ENCODE measurements around the gene CSNK1G2. TPM values are rescaled to one million over a fixed set of nuclear protein-coding genes. Genes with fewer than 3 reads are reported as not detected.

The CSNK1G2 gene
- total RNA-seq, 2 donors from 2014 or later = 35.3 to 65.6 TPM

GRCh38 chr19:1959928-1960589 is 19.1 kb downstream of the CSNK1G2 start:
- Histone ChIP-seq H3K9me3 (no peaks in the 10 kb centered on the region), H3K27me3 (no peaks in the 10 kb centered on the region), H3K4me3 (no peak overlapping the region), H3K27ac (no peak overlapping the region), H3K4me1 (no peaks in the 10 kb centered on the region), H3K36me3 (replicated peaks in 1 of 2; ENCODE audit: insufficient read depth in 1 of 2, low read depth in 2 of 2) (no peaks in the 10 kb centered on the region)
- 94 to 95% methylated on average over 18 to 31 of the region's 32 CpGs for WGBS, 2 donors
- ATAC-seq = no peak
- intact Hi-C loops (cut with DNase I) = no loop called here
- DNase-seq = no peak
- TF ChIP-seq CTCF (IDR thresholded peaks at IDR 0.05) (no peak), POLR2A (IDR thresholded peaks at IDR 0.05) (no peak)

DNA sequence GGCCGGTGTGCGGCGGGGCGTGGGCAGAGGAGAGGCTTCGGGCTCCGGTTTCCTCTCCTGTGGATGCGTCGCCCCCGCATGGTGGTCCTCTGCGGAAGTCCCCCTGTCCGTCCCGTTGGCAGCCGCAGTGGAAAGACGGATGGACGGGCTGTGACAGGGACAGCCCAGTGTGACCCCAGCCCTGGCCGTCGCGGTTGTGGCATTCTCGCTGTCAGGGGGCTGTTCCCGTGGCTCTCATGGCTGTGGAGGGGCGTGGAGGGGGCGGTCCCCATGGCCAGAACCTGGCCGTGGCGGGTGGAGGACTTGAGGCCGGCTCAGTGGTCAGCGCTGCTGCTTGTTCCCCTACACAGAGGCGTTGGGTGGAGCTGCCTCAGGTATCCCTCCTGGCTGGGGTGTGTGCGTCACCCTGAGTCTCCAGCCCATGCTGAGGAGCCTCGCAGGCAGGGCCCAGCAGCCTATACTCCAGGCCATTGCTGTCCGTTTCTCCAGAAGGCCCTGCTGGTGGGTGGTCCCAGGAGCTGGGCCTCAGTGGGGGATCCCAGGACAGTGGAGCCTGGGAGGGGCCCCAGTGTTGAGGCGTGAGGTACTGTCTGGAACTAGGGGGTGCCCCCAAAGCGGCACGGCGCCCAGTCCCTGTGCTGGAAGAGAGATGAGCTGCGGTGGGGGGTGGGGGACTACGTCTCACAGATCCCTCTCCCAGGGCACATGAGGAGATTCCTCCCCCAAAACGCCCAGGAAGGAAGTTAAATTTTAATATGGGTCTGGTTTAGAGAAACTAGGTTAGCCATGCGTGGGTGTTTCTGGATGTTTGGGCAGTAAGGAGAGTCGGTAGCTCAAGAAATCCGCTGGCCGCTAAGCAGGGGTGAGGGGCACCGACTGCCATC is 20.3 kb downstream of the CSNK1G2 start:
- Histone ChIP-seq H3K27ac (no peak overlapping the region), H3K27me3 (no peaks in the 10 kb centered on the region), H3K4me3 (no peak overlapping the region), H3K36me3 (replicated peaks in 1 of 2; ENCODE audit: insufficient read depth in 1 of 2, low read depth in 2 of 2) (no peaks in the 10 kb centered on the region), H3K4me1 (no peaks in the 10 kb centered on the region), H3K9me3 (no peaks in the 10 kb centered on the region)
- 84 to 87% methylated on average over 17 to 41 of the region's 42 CpGs for WGBS, 2 donors
- no peak for ATAC-seq
- intact Hi-C loops (cut with DNase I) = no loop called here
- DNase-seq = no peak
- TF ChIP-seq POLR2A (IDR thresholded peaks at IDR 0.05) = no peak
- TF ChIP-seq CTCF (IDR thresholded peaks at IDR 0.05) = no peak

GRCh38 chr19:1962674-1963073 is 21.7 kb downstream of the CSNK1G2 start:
- Histone ChIP-seq H3K27ac (no peak overlapping the region), H3K27me3 (no peaks in the 10 kb centered on the region), H3K9me3 (no peaks in the 10 kb centered on the region), H3K4me1 (no peaks in the 10 kb centered on the region), H3K36me3 (replicated peaks in 1 of 2; ENCODE audit: insufficient read depth in 1 of 2, low read depth in 2 of 2) (no peaks in the 10 kb centered on the region), H3K4me3 (no peak overlapping the region)
- TF ChIP-seq POLR2A (IDR thresholded peaks at IDR 0.05) (no peak), CTCF (IDR thresholded peaks at IDR 0.05) (no peak)
- intact Hi-C loops (cut with DNase I) = no loop called here
- DNase-seq (no peak), ATAC-seq (no peak)
- WGBS, 2 donors = 95 to 98% methylated on average over 13 to 23 of the region's 23 CpGs

DNA sequence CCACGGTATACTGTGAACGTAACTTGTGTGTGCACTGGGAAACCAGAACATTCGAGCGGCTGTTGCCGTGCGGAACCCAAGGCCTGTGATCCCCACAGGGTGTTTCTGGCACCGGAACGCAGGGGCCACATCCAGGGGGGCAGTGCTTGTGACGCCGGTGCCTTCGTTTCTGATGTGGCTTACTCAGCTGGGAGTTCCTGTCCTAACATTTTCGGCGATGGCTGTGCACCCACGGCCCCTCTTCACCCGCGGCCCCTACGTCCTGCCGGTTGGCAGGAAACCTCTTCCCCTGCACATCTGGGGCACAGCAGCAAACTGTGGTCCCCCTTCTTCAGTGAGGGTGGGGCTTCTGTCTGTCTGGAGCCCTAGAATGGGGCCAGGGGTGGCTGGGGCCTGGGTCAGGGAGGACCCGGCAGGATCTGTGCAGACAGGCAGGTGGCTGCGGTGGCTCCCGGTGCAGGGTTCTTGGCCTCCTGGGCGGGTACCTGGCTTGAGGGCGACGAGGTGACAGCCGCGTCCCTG is 26.2 kb downstream of the CSNK1G2 start:
- Histone ChIP-seq H3K9me3 (no peaks in the 10 kb centered on the region), H3K27ac (no peak overlapping the region), H3K4me3 (no peak overlapping the region), H3K36me3 (replicated peaks in 1 of 2; ENCODE audit: insufficient read depth in 1 of 2, low read depth in 2 of 2) (peaks cover 0 to 3% of the 10 kb centered on the region in 2 donors), H3K27me3 (no peaks in the 10 kb centered on the region), H3K4me1 (no peaks in the 10 kb centered on the region)
- DNase-seq = no peak
- 85 to 97% methylated on average over 11 to 26 of the region's 26 CpGs for whole genome bisulfite sequencing, 2 donors
- ATAC-seq = no peak
- TF ChIP-seq POLR2A (IDR thresholded peaks at IDR 0.05) (no peak), CTCF (IDR thresholded peaks at IDR 0.05) (no peak)
- intact Hi-C loops (cut with DNase I) = no loop called here
